H9 (cell line): ENCODE results near the gene PIP5K1A. TPM values are rescaled to one million over a fixed set of nuclear protein-coding genes. Genes with fewer than 3 reads are reported as not detected.

Experiments used
- DNase-seq: peaks from one replicate; pipeline ENCODE4 v3.0.0-alpha.2; 2017
- H2AFZ ChIP-seq: one replicate; pipeline ENCODE4 v1.6.1; 2013; ENCODE audit warnings: mild to moderate bottlenecking, low read length, control low read depth, moderate library complexity
- H2AK5ac ChIP-seq: 2 replicates; pipeline ENCODE4 v1.6.1; 2013; ENCODE audit warnings: low read length, control low read depth, mixed read lengths; ENCODE audit not compliant: insufficient read length
- H2BK120ac ChIP-seq: one replicate; pipeline ENCODE4 v1.6.1; 2013; ENCODE audit warnings: low read depth, mild to moderate bottlenecking, low read length, control low read depth, inconsistent platforms; ENCODE audit not compliant: poor library complexity, severe bottlenecking
- H2BK12ac ChIP-seq: 2 replicates; pipeline ENCODE4 v1.6.1; 2013; ENCODE audit warnings: low read length, control low read depth, mixed read lengths, low read depth; ENCODE audit not compliant: insufficient read length
- H2BK15ac ChIP-seq: 2 replicates; pipeline ENCODE4 v1.6.1; 2013; ENCODE audit warnings: low read depth, low read length, control low read depth
- H2BK20ac ChIP-seq: one replicate; pipeline ENCODE4 v1.6.1; 2013; ENCODE audit warnings: low read depth, mild to moderate bottlenecking, low read length, control low read depth, inconsistent platforms; ENCODE audit not compliant: poor library complexity, severe bottlenecking
- H2BK5ac ChIP-seq: 2 replicates; pipeline ENCODE4 v1.6.1; 2013; ENCODE audit warnings: low read length, control low read depth, mixed read lengths; ENCODE audit not compliant: insufficient read length
- H3K14ac ChIP-seq: 2 replicates; pipeline ENCODE4 v1.6.1; 2013; ENCODE audit warnings: low read length, control low read depth; ENCODE audit not compliant: insufficient read depth
- H3K18ac ChIP-seq: 2 replicates; pipeline ENCODE4 v1.6.1; 2013; ENCODE audit warnings: low read depth, mild to moderate bottlenecking, mixed read lengths, low read length, control low read depth; ENCODE audit not compliant: insufficient read length
- H3K23ac ChIP-seq: 2 replicates; pipeline ENCODE4 v1.6.1; 2013; ENCODE audit warnings: low read length, control low read depth, mixed read lengths, low read depth; ENCODE audit not compliant: insufficient read length
- H3K23me2 ChIP-seq: 2 replicates; pipeline ENCODE4 v1.6.1; 2013; ENCODE audit warnings: low read depth, mild to moderate bottlenecking, mixed read lengths, low read length, control low read depth; ENCODE audit not compliant: insufficient read length, poor library complexity, severe bottlenecking
- H3K27ac ChIP-seq: 2 replicates; pipeline ENCODE4 v1.5.1; 2013; ENCODE audit warnings: low read length, control low read depth, mixed read lengths, low read depth; ENCODE audit not compliant: insufficient read length
- H3K27me3 ChIP-seq: 2 replicates; pipeline ENCODE4 v1.6.1; 2013; ENCODE audit warnings: low read length, control low read depth, inconsistent platforms; ENCODE audit not compliant: insufficient read depth
- H3K4ac ChIP-seq: 2 replicates; pipeline ENCODE4 v1.6.1; 2013; ENCODE audit warnings: low read depth, mild to moderate bottlenecking, control low read depth, inconsistent platforms, low read length, moderate library complexity
- H3K4me1 ChIP-seq: 2 replicates; pipeline ENCODE4 v1.6.1; 2013; ENCODE audit warnings: low read length, control low read depth, inconsistent platforms; ENCODE audit not compliant: insufficient read depth
- H3K4me2 ChIP-seq: 2 replicates; pipeline ENCODE4 v1.6.1; 2013; ENCODE audit warnings: low read length, control low read depth, mixed read lengths; ENCODE audit not compliant: insufficient read length, insufficient read depth
- H3K56ac ChIP-seq: 2 replicates; pipeline ENCODE4 v1.6.1; 2013; ENCODE audit warnings: low read depth, mild to moderate bottlenecking, mixed read lengths, low read length, control low read depth; ENCODE audit not compliant: insufficient read length
- H3K79me1 ChIP-seq: 2 replicates; pipeline ENCODE4 v1.6.1; 2013; ENCODE audit warnings: low read depth, mild to moderate bottlenecking, moderate library complexity, low read length, control low read depth, inconsistent platforms; ENCODE audit not compliant: insufficient read depth, poor library complexity, severe bottlenecking
- H3K79me2 ChIP-seq: 2 replicates; pipeline ENCODE4 v1.6.1; 2013; ENCODE audit warnings: low read length, control low read depth, inconsistent platforms; ENCODE audit not compliant: insufficient read depth
- H3K9ac ChIP-seq: 2 replicates; pipeline ENCODE4 v1.6.1; 2013; ENCODE audit warnings: low read length, control low read depth, mixed read lengths; ENCODE audit not compliant: insufficient read length; ENCODE audit errors: extremely low read depth
- H3K9me3 ChIP-seq: one replicate; pipeline ENCODE4 v1.6.1; 2013; ENCODE audit warnings: low read depth, low read length, inconsistent platforms; ENCODE audit not compliant: control insufficient read depth
- H3T11ph ChIP-seq: one replicate; pipeline ENCODE4 v1.6.1; 2013; ENCODE audit warnings: mild to moderate bottlenecking, low read length, control low read depth, inconsistent platforms
- H4K20me1 ChIP-seq: one replicate; pipeline ENCODE4 v1.6.1; 2013; ENCODE audit not compliant: control insufficient read depth, insufficient read length, insufficient read depth
- H4K5ac ChIP-seq: 2 replicates; pipeline ENCODE4 v1.6.1; 2013; ENCODE audit warnings: low read depth, mild to moderate bottlenecking, mixed read lengths, low read length, control low read depth; ENCODE audit not compliant: insufficient read length
- H4K8ac ChIP-seq: replicated peaks from 2 replicates; pipeline ENCODE4 v1.6.1; 2013; ENCODE audit warnings: low read length, control low read depth, mixed read lengths, low read depth; ENCODE audit not compliant: insufficient read length
- H4K91ac ChIP-seq: 2 replicates; pipeline ENCODE4 v1.6.1; 2013; ENCODE audit warnings: low read depth, mild to moderate bottlenecking, moderate library complexity, mixed read lengths, low read length, control low read depth; ENCODE audit not compliant: insufficient read length
- H3K27ac Mint-ChIP-seq, 3 experiments: 2 replicates in 2 of 3; 3 replicates in 1 of 3; pipeline ENCODE4 v1.8.0; 2020 to 2021; ENCODE audit warnings: mixed read lengths in 3 of 3, mild to moderate bottlenecking in 1 of 3, moderate library complexity in 1 of 3
- H3K27me3 Mint-ChIP-seq: 2 replicates; pipeline ENCODE4 v1.8.0; 2021; ENCODE audit warnings: low read depth, mild to moderate bottlenecking, moderate library complexity, mixed read lengths
- H3K36me3 Mint-ChIP-seq, 3 experiments: 2 replicates in 2 of 3; 3 replicates in 1 of 3; pipeline ENCODE4 v1.8.0; 2020 to 2021; ENCODE audit warnings: low read depth in 3 of 3, mixed read lengths in 3 of 3; ENCODE audit not compliant: insufficient read depth in 1 of 3
- H3K4me1 Mint-ChIP-seq, 2 experiments: 2 replicates each; pipeline ENCODE4 v1.8.0; 2020; ENCODE audit warnings: mixed read lengths in 2 of 2
- H3K4me3 Mint-ChIP-seq, 2 experiments: 2 replicates in 1 of 2; 3 replicates in 1 of 2; pipeline ENCODE4 v1.8.0; 2020 to 2021; ENCODE audit warnings: mild to moderate bottlenecking in 2 of 2, mixed read lengths in 2 of 2, moderate library complexity in 1 of 2
- H3K9me3 Mint-ChIP-seq, 2 experiments: 2 replicates in 1 of 2; 3 replicates in 1 of 2; pipeline ENCODE4 v1.8.0; 2020; ENCODE audit warnings: mild to moderate bottlenecking in 2 of 2, mixed read lengths in 2 of 2, moderate library complexity in 1 of 2
- CTCF ChIP-seq: fragments of 200-600 bp; sonication (generic); conservative IDR thresholded peaks from 3 replicates; pipeline ENCODE4 v1.8.0; 2021; ENCODE audit warnings: antibody characterized with exemption, mild to moderate bottlenecking
- WGBS: extraction: QIAGEN DNeasy Blood & Tissue Kit; methylation state at CpG from one replicate; pipeline ENCODE4 v1.1.7; 2013; ENCODE audit warnings: missing lambda C conversion rate, low lambda C conversion rate, mixed read lengths; ENCODE audit not compliant: insufficient read length; ENCODE audit errors: extremely low coverage; 5-methylcytosine and 5-hydroxymethylcytosine counted together
- total RNA-seq: library from RNA; stranded (reverse); gene quantifications from 2 replicates; pipeline ENCODE4 v1.2.1, GENCODE V29; 2021

The PIP5K1A gene
- total RNA-seq, 1 experiment from 2014 or later = 94.6 TPM

GRCh38 chr1:151266821-151267220 lies 68.5 kb downstream of the PIP5K1A start:
- no peak for TF ChIP-seq CTCF
- Histone ChIP-seq H3K79me2 (no peaks in the 10 kb centered on the region), H3K18ac (no peak overlapping the region), H4K20me1 (no peaks in the 10 kb centered on the region), H2BK120ac (no peak overlapping the region), H3K14ac (no peak overlapping the region), H3K27ac (no peak overlapping the region), H3K4me2 (no peak overlapping the region), H2BK12ac (no peak overlapping the region), H2AK5ac (no peak overlapping the region), H2BK20ac (no peak overlapping the region), H3K79me1 (no peaks in the 10 kb centered on the region), H2BK15ac (no peak overlapping the region), H4K91ac (no peak overlapping the region), H3K27me3 (no peaks in the 10 kb centered on the region), H3K9ac (no peak overlapping the region), H3K9me3 (no peaks in the 10 kb centered on the region), H2AFZ (no peak overlapping the region), H2BK5ac (no peak overlapping the region), H3K4me1 (no peaks in the 10 kb centered on the region), H3K23me2 (no peaks in the 10 kb centered on the region), H3K23ac (no peak overlapping the region), H4K8ac (no peak overlapping the region), H4K5ac (no peak overlapping the region), H3K56ac (no peak overlapping the region), H3K4ac (no peak overlapping the region), H3T11ph (no peak overlapping the region)
- H3K27me3 Mint-ChIP-seq = no peaks in the 10 kb centered on the region
- no peak overlapping the region for H3K27ac Mint-ChIP-seq
- H3K36me3 Mint-ChIP-seq = peaks cover 44 to 66% (median 64%) of the 10 kb centered on the region in 3 experiments
- H3K4me3 Mint-ChIP-seq = no peak overlapping the region
- no peaks in the 10 kb centered on the region for H3K9me3 Mint-ChIP-seq
- peaks cover 0 to 5% of the 10 kb centered on the region in 2 experiments; a peak in 2 of 4 replicates for H3K4me1 Mint-ChIP-seq
- no CpG with 5 or more reads among the region's 8 CpGs for whole genome bisulfite sequencing
- DNase-seq = no peak
